WTC11 (cell line): Measurements from ENCODE around the gene FGF8.

Experiments
- CTCF ChIP-seq: fragments of 200-600 bp; IDR thresholded peaks from 2 replicates; pipeline ENCODE4 v1.8.0; 2022; ENCODE audit warnings: antibody characterized with exemption
- ETV6 ChIP-seq: sonication (generic); formaldehyde crosslinking; IDR thresholded peaks from 2 replicates; pipeline ENCODE4 v1.8.1; 2022; ENCODE audit warnings: mild to moderate bottlenecking, missing genetic modification reagents
- FOXK1 ChIP-seq: sonication (generic); formaldehyde crosslinking; IDR thresholded peaks from 2 replicates; pipeline ENCODE4 v1.8.0; 2022; ENCODE audit warnings: mild to moderate bottlenecking, moderate library complexity, missing genetic modification reagents
- GRHL2 ChIP-seq: fragments of 250-450 bp; sonication (Bioruptor Pico); IDR thresholded peaks from 2 replicates; pipeline ENCODE4 v1.8.0; 2022; ENCODE audit warnings: mild to moderate bottlenecking, moderate library complexity; ENCODE audit not compliant: insufficient replicate concordance, severe bottlenecking
- JUN ChIP-seq: sonication (generic); formaldehyde crosslinking; IDR thresholded peaks from 2 replicates; pipeline ENCODE4 v1.8.0; 2023; ENCODE audit warnings: mild to moderate bottlenecking, missing genetic modification reagents
- USF2 ChIP-seq: sonication (generic); formaldehyde crosslinking; IDR thresholded peaks from 2 replicates; pipeline ENCODE4 v1.8.1; 2023; ENCODE audit warnings: mild to moderate bottlenecking, missing genetic modification reagents, moderate library complexity
- ZNF281 ChIP-seq: sonication (generic); formaldehyde crosslinking; IDR thresholded peaks from 2 replicates; pipeline ENCODE4 v1.8.0; 2023; ENCODE audit warnings: mild to moderate bottlenecking, missing genetic modification reagents

- TF ChIP-seq USF2 (CRISPR knock-in tag): no peak
- no peak for TF ChIP-seq CTCF
- TF ChIP-seq ZNF281 (CRISPR knock-in tag): no peak
- TF ChIP-seq FOXK1 (CRISPR knock-in tag): no peak
- no peak for TF ChIP-seq JUN
- no peak for TF ChIP-seq ETV6 (CRISPR knock-in tag)
- no peak for TF ChIP-seq GRHL2 (CRISPR knock-in tag)
Observed at GRCh38 chr10:101720606-101721230, 55.2 kb downstream of the FGF8 start.
